HG03575 (cell line): ENCODE measurements around the gene SCAF1.
A peak's percentile ranks its signal among the peaks of the same experiment; 100 is the strongest.

Experiments
- ATAC-seq: cut with Tn5 transposase; IDR thresholded peaks from one replicate; pipeline ENCODE4 v1.9.1; 2021; ENCODE audit not compliant: unreplicated experiment, insufficient number of reproducible peaks, low FRiP score; ENCODE audit errors: extremely low read depth

The SCAF1 gene

GRCh38 chr19:49660338-49660961 lies 18.4 kb downstream of the SCAF1 start:
- no peak for ATAC-seq

DNA sequence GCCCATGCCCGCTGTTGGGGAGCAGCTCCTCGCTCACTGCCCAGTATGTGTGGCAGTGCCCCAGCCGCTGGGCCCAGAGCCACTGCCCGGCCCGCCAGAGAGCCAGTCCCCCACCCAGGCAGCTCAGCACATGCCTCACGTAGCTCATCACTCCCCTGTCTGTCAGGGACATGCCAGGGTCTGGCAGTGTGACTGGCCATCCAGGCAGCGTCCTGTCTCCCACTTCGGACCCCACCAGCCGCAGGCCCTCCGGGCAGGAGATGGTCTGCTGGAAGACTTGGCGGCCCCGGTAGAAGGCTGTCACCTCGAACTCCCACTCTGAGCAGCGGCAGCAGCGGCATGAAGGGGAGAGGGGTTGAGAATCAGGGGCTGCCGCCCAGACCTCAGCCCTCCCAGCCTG lies 20.0 kb downstream of the SCAF1 start:
- no peak for ATAC-seq

GRCh38 chr19:49663224-49663623 lies 21.2 kb downstream of the SCAF1 start:
- ATAC-seq = no peak

- no peak for ATAC-seq
Observed at GRCh38 chr19:49664171-49665035, 22.4 kb downstream of the SCAF1 start.

- no peak for ATAC-seq
Observed at GRCh38 chr19:49665036-49665350, 23.0 kb downstream of the SCAF1 start.

- no peak for ATAC-seq
Observed at GRCh38 chr19:49665351-49666119, 23.5 kb downstream of the SCAF1 start, which contains the start of the genes BCL2L12 and IRF3. BCL2L12 (plus strand) TSS chr19:49665933; CDS start chr19:49666693, 760 bp downstream. IRF3 (minus strand) TSS chr19:49665857; CDS start chr19:49664838, 1,019 bp downstream.

- no peak for ATAC-seq
Observed at GRCh38 chr19:49666120-49666444, 24.1 kb downstream of the SCAF1 start.

- ATAC-seq = no peak
Observed at GRCh38 chr19:49667473-49667872, 25.5 kb downstream of the SCAF1 start.

- no peak for ATAC-seq
Observed at GRCh38 chr19:49669516-49669915, 27.5 kb downstream of the SCAF1 start.

GRCh38 chr19:49672131-49672919 lies 30.3 kb downstream of the SCAF1 start:
- ATAC-seq = no peak

DNA sequence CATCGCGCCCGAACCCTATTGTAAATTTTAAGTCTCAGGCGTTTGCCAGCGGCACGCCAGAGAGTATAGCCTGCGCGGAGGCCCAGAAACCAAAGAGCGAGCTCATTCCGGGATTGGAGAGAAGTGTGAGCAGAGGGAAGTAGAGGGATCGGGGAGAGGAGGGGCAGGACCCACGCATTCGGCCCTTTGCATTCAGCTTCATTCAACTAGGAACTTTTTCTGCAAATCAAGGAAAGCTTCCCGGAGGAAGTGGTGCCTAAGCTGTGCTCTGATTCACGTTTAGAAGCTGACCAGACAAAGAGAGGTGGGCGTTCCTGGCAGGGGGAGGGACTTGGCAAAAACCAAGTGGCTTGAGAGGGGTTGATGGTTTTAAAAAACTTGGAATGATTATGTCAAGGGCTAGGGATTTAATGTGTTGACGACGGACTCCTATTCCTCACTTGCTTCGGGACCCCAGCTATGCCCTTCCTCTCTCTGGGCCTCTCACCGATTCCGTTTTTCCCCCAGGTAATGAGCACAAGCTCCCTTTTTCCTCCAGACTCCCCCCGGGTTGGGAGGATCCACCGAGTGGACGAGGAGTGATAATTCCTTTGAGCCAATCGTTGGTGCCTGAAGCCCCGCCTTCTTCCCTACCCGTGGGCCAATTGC lies 34.3 kb downstream of the SCAF1 start:
- peak; percentile 19 for ATAC-seq

DNA sequence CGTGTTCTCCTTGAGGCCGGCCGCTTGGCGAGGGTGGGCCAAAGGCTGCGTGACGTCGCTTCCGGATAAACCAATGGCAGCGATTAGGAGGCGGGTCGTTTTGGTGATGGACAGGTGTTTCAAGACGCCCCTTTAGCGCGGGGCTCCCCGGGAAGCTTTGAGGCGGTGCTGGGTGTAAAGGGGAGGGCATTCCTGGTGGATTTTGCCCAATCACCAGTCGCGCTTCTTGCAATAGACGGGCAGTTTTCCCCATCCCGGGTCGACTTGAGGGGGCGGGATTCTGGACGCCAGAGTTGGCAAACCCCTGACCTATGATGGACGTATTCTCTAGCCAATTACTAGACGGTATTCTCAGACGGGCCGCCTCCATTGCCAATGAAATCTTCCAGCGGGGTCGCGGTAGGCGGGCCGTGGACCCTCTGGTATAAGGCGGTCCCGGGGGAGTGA lies 34.8 kb downstream of the SCAF1 start:
- ATAC-seq = peak; percentile 25

- no peak for ATAC-seq
Observed at GRCh38 chr19:49677231-49677900, 35.4 kb downstream of the SCAF1 start, which contains the start of gene PRMT1. PRMT1 (plus strand) TSS chr19:49677271; CDS start chr19:49677281, 10 bp downstream.

GRCh38 chr19:49677901-49678674 lies 36.1 kb downstream of the SCAF1 start:
- no peak for ATAC-seq

DNA sequence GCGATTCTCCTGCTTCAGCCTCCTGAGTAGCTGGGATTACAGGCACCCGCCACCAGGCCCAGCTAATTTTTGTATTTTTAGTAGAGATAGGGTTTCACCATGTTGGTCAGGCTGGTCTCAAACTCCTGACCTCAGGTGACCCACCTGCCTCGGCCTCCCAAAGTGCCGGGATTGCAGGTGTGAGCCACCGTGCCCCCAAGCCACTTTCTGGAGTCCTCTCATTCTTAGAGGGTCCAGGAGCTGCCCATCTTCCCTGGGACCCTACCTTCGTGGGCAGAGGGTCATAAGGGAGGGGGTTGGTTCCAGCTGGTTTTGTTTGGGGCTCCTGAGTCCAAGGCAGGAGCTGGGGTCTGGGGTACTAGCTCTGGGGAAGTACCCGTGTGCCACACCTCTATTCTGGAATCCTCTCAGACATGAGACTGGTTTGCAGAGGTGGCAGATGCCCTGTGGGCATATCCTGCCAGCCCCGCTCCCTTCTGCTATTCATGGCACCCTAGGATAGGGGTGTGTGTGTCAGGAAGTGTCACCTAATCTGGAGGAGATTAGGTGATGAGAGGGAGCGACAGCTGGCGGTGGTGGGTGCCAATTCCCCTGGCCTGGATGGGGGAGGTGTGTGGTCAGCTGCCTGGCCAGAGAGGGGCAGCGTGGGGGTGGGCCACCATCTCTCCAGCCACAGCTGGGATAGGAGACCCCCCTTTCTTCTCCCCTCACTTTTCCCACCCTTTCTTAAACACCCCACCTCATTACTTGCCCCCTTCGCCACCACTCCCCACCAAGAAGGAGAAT lies 37.2 kb downstream of the SCAF1 start:
- ATAC-seq = no peak

DNA sequence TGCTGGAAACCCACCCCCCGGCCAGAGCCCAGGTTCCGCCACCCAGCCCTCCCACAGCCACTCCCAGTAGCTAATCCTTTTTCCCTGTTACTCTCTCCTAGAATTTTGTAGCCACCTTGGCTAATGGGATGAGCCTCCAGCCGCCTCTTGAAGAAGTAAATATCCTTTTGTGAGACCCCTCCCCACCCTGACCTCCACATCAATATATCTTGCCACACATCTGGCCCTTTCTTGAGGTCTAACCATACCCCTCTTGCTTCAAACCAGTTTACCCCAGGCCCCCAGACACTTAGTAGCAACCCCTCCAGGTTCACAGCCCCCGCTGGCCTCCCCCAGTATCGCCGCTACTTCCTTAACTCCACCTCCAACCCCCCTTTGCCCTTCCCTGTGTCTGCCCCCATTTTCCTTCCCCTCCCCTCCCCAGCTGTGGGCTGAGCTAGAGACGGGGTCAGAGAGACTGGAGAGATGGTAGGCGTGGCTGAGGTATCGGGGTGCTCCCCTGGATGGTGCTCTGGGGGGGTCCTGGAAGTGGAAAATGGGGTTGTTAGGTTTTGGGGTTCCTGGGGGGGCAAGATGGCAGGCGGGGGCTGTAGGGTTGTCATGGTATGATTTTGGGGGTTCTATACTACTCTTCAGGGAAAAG lies 37.9 kb downstream of the SCAF1 start:
- ATAC-seq = no peak
